GM19372 (cell line): ENCODE measurements around the gene PPP3R2.
"Not testable (repeated sequence)": the region's sequence is repeated elsewhere in the genome, so short reads cannot be mapped to it uniquely, and the experiment has no call there.

Experiments
- ATAC-seq: cut with Tn5 transposase; IDR thresholded peaks from one replicate; pipeline ENCODE4 v1.9.1; 2021; ENCODE audit warnings: mild to moderate bottlenecking, low read depth, moderate library complexity; ENCODE audit not compliant: unreplicated experiment

Gene PPP3R2

GRCh38 chr9:101590901-101591300, 3.9 kb downstream of the PPP3R2 start:
- no peak for ATAC-seq

- not testable (repeated sequence) for ATAC-seq
Observed at GRCh38 chr9:101590074-101590473, 4.7 kb downstream of the PPP3R2 start.

GRCh38 chr9:101587332-101588043, 7.3 kb downstream of the PPP3R2 start:
- no peak for ATAC-seq

- no peak for ATAC-seq
Observed at GRCh38 chr9:101586651-101587050, 8.1 kb downstream of the PPP3R2 start.

GRCh38 chr9:101585740-101586139, 9.0 kb downstream of the PPP3R2 start:
- no peak for ATAC-seq

- no peak for ATAC-seq
Observed at GRCh38 chr9:101582553-101582952, 12.2 kb downstream of the PPP3R2 start.

GRCh38 chr9:101579711-101580545, 14.8 kb downstream of the PPP3R2 start:
- ATAC-seq: no peak

- no peak for ATAC-seq
Observed at GRCh38 chr9:101578378-101578777, 16.4 kb downstream of the PPP3R2 start.

GRCh38 chr9:101574731-101575333, 19.9 kb downstream of the PPP3R2 start:
- ATAC-seq: no peak

- ATAC-seq: no peak
Observed at GRCh38 chr9:101572316-101572715, 22.5 kb downstream of the PPP3R2 start.

- no peak for ATAC-seq
Observed at GRCh38 chr9:101571114-101571513, 23.7 kb downstream of the PPP3R2 start.

- ATAC-seq: no peak
Observed at GRCh38 chr9:101569741-101570501, 24.8 kb downstream of the PPP3R2 start.

- no peak for ATAC-seq
Observed at GRCh38 chr9:101567725-101568350, 26.9 kb downstream of the PPP3R2 start.

- no peak for ATAC-seq
Observed at GRCh38 chr9:101566904-101567724, 27.7 kb downstream of the PPP3R2 start.

GRCh38 chr9:101564252-101564651, 30.5 kb downstream of the PPP3R2 start:
- ATAC-seq: no peak

- ATAC-seq: no peak
Observed at GRCh38 chr9:101562966-101563365, 31.8 kb downstream of the PPP3R2 start.

- ATAC-seq: no peak
Observed at GRCh38 chr9:101561740-101562139, 33.0 kb downstream of the PPP3R2 start.

- ATAC-seq: not testable (repeated sequence)
Observed at GRCh38 chr9:101549472-101550098, 45.2 kb downstream of the PPP3R2 start.
